ENCODE measurements around the gene OPHN1.
A peak's percentile ranks its signal among the peaks of the same experiment; 100 is the strongest.

DNA sequence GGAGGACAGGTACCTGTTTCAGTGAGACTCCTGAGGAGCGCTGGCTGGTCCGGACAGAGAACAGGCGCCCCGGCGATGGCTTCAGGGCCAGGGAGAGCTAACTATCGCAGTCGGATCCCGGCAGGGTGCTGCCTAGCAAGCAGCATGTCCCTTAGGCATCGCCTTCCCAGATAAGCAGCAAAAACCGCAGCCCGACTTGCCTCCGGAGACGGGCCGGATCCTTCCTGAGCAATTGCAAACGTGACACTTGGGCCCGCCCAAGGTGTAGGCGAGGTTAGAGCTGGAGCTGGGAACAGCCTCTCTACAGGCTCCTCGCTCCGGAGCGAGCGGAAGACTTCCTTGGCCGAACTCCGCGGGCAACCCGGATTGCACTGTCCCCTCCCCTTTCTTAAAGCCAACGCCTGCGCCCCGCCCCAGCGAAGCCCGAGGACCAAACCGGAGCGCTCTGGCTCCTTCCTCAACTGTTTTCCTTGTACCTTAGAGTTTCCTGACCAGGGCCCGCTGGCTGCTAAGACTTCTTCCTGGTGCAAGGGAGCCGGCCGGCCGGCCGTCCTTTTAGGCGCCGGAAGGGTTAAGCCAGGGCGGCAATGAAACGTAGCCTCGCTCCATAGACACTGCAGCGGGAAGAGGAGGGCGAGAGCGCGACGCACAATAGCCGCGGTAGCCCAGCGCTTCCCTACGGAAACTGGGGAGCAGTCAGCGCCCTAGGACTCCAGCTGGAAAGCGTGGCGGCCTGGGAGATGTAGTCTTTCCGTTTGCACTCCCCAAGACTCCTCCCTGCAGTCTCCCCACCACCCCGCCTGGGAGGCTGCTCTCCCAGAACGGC, at the start of gene OPHN1:
- TF ChIP-seq POLR2A (IDR thresholded peaks at IDR 0.05) (peak; percentile 16 to 23), CTCF (IDR thresholded peaks at IDR 0.05) (peak in 1 of 4 experiments; percentile 3)
